DMS79 treated with DMSO at 0.1 percent for 48 hours (cell line): Measurements from ENCODE around the gene CDC20B.
"Not testable (repeated sequence)": the region's sequence is repeated elsewhere in the genome, so short reads cannot be mapped to it uniquely, and the experiment has no call there.

Experiments
- DNase-seq: peaks from one replicate; lab custom pipeline; 2025; lab: John Stamatoyannopoulos, UW

The CDC20B gene

GRCh38 chr5:55104036-55104772 lies 68.8 kb downstream of the CDC20B start:
- DNase-seq = no peak

- DNase-seq = no peak
Measured at GRCh38 chr5:55102348-55102747, 70.6 kb downstream of the CDC20B start, which contains the start of gene GZMA. TSS of gene GZMA (plus strand) at chr5:55102646. CDS start at chr5:55102683, 37 bp downstream.

- no peak for DNase-seq
Measured at GRCh38 chr5:55101556-55102276, 71.3 kb downstream of the CDC20B start.

- not testable (repeated sequence) for DNase-seq
Measured at GRCh38 chr5:55101148-55101547, 71.8 kb downstream of the CDC20B start.

- no peak for DNase-seq
Measured at GRCh38 chr5:55096861-55097260, 76.1 kb downstream of the CDC20B start.

GRCh38 chr5:55096182-55096581 lies 76.8 kb downstream of the CDC20B start:
- DNase-seq = no peak

- DNase-seq = not testable (repeated sequence)
Measured at GRCh38 chr5:55091011-55091410, 82.0 kb downstream of the CDC20B start.

GRCh38 chr5:55089301-55089700 lies 83.7 kb downstream of the CDC20B start:
- not testable (repeated sequence) for DNase-seq

- DNase-seq = no peak
Measured at GRCh38 chr5:55081541-55081940, 91.4 kb downstream of the CDC20B start.

- no peak for DNase-seq
Measured at GRCh38 chr5:55073211-55073610, 99.8 kb downstream of the CDC20B start.

- DNase-seq = no peak
Measured at GRCh38 chr5:55072666-55073065, 100.3 kb downstream of the CDC20B start.

- DNase-seq = no peak
Measured at GRCh38 chr5:55071413-55071812, 101.6 kb downstream of the CDC20B start.

GRCh38 chr5:55070968-55071367 lies 102.0 kb downstream of the CDC20B start:
- DNase-seq = no peak

GRCh38 chr5:55066277-55066676 lies 106.7 kb downstream of the CDC20B start:
- DNase-seq = no peak

- no peak for DNase-seq
Measured at GRCh38 chr5:55064523-55064922, 108.5 kb downstream of the CDC20B start.

- DNase-seq = no peak
Measured at GRCh38 chr5:55063899-55064298, 109.1 kb downstream of the CDC20B start.

GRCh38 chr5:55063220-55063863 lies 109.6 kb downstream of the CDC20B start:
- DNase-seq = no peak
